HepG2 (cell line): ENCODE results near the gene TSNAXIP1. TPM values are rescaled to one million over a fixed set of nuclear protein-coding genes. Genes with fewer than 3 reads are reported as not detected.

Source experiments
- ADNP ChIP-seq: sonication (generic); formaldehyde crosslinking; IDR thresholded peaks from 2 replicates; pipeline ENCODE4 v1.4.0; 2020; ENCODE audit warnings: missing genetic modification reagents
- BCLAF1 ChIP-seq: fragments of 450-650 bp; IDR thresholded peaks from 2 replicates; pipeline ENCODE4 v1.6.1; 2017; ENCODE audit warnings: mild to moderate bottlenecking
- ELF4 ChIP-seq: sonication (generic); formaldehyde crosslinking; IDR thresholded peaks from 2 replicates; pipeline ENCODE4 v1.5.0; 2020; ENCODE audit warnings: missing genetic modification reagents, mild to moderate bottlenecking, moderate library complexity, borderline replicate concordance
- GABPB1 ChIP-seq: IDR thresholded peaks from 2 replicates; pipeline ENCODE4 v1.6.1; 2016; ENCODE audit warnings: mild to moderate bottlenecking, missing genetic modification reagents, moderate library complexity, missing compliant biosample characterization
- HNRNPUL1 ChIP-seq: fragments of 200-400 bp; formaldehyde crosslinking; IDR thresholded peaks from 2 replicates; pipeline ENCODE4 v1.6.1; 2017; ENCODE audit warnings: low read depth, mild to moderate bottlenecking, low read length, moderate library complexity
- KIAA2018 ChIP-seq: sonication (generic); formaldehyde crosslinking; IDR thresholded peaks from 2 replicates; pipeline ENCODE4 v1.5.0; 2020; ENCODE audit warnings: mild to moderate bottlenecking, missing genetic modification reagents, borderline replicate concordance
- KLF9 ChIP-seq: IDR thresholded peaks from 2 replicates; pipeline ENCODE4 v1.6.1; 2016; ENCODE audit warnings: low read depth
- REXO4 ChIP-seq: sonication (generic); formaldehyde crosslinking; IDR thresholded peaks from 2 replicates; pipeline ENCODE4 v1.8.0; 2022; ENCODE audit warnings: missing genetic modification reagents, mild to moderate bottlenecking, borderline replicate concordance
- THYN1 ChIP-seq: sonication (generic); formaldehyde crosslinking; IDR thresholded peaks from 2 replicates; pipeline ENCODE4 v1.8.1; 2023; ENCODE audit warnings: low read depth, mild to moderate bottlenecking, moderate library complexity, missing genetic modification reagents, borderline replicate concordance
- TP53 ChIP-seq: sonication (generic); formaldehyde crosslinking; conservative IDR thresholded peaks from 2 replicates; pipeline ENCODE4 v1.4.0; 2020; ENCODE audit warnings: missing genetic modification reagents
- ZFP36 ChIP-seq: fragments of 150-350 bp; IDR thresholded peaks from 2 replicates; pipeline ENCODE4 v1.6.1; 2018; ENCODE audit warnings: borderline replicate concordance, low read length, low read depth; ENCODE audit not compliant: partially characterized antibody
- ZIK1 ChIP-seq: sonication (generic); formaldehyde crosslinking; IDR thresholded peaks from 2 replicates; pipeline ENCODE4 v1.5.0; 2020; ENCODE audit warnings: mild to moderate bottlenecking, low read depth, missing genetic modification reagents, borderline replicate concordance
- ZNF256 ChIP-seq: sonication (generic); formaldehyde crosslinking; conservative IDR thresholded peaks from 2 replicates; pipeline ENCODE4 v1.4.0; 2020; ENCODE audit warnings: missing genetic modification reagents
- polyA plus RNA-seq, 8 experiments: library from polyadenylated mRNA; depleted of rRNA in 3 of 8; stranded (reverse) in 7 of 8; unstranded in 1 of 8; fragments of >200 nt; fragmentation: Illumina TruSeq in 4 of 8; extraction: Trizol in 4 of 8; gene quantifications; 2 replicates each; pipeline versions ENCODE4 v1.2.1 to v1.2.3, GENCODE V29; 2011 to 2016; ENCODE audit warnings: low read depth in 4 of 8, missing spikeins in 1 of 8, mixed read lengths in 1 of 8; ENCODE audit not compliant: insufficient read depth in 1 of 8
- total RNA-seq, 5 experiments: library from RNA; depleted of rRNA; stranded (reverse); fragments of >200 nt; fragmentation: Illumina TruSeq; extraction: Trizol; gene quantifications; 2 replicates each; pipeline ENCODE4 v1.2.3, GENCODE V29; 2016; ENCODE audit warnings: low read depth in 1 of 5
- TF ChIP-seq, protein P1 (sequence below): IDR thresholded peaks from 2 replicates; pipeline ENCODE4 v1.6.1; 2016
- TF ChIP-seq, protein P2 (sequence below): sonication (generic); formaldehyde crosslinking; IDR thresholded peaks from 2 replicates; pipeline ENCODE4 v1.5.0; 2020; ENCODE audit warnings: mild to moderate bottlenecking, low read depth, missing genetic modification reagents, borderline replicate concordance

The TSNAXIP1 gene
- total and polyA plus RNA-seq, 2 of the 13 experiments (the other 11 are each of a cell fraction or from before 2014, with no cell fraction given) = 0.37 to 0.86 TPM

- TF ChIP-seq KIAA2018 (CRISPR knock-in tag) (no peak), ELF4 (CRISPR knock-in tag) (0 out of 2 replicates have a peak, but pooled peaks have one; percentile 54), ADNP (CRISPR knock-in tag) (0 out of 2 replicates have a peak, but pooled peaks have one; percentile 11), HNRNPUL1 (no peak), KLF9 (CRISPR knock-in tag) (peak; percentile 52; the same call in 1 of the 2 replicates), THYN1 (CRISPR knock-in tag) (no peak), ZFP36 (no peak), GABPB1 (peak; percentile 99), REXO4 (CRISPR knock-in tag) (no peak), ZIK1 (CRISPR knock-in tag) (peak; percentile 93; the same call in 1 of the 2 replicates), TP53 (peak; percentile 62; the same call in 1 of the 2 replicates), ZNF256 (CRISPR knock-in tag) (peak; percentile 67; the same call in 1 of the 2 replicates), BCLAF1 (no peak)
- TF ChIP-seq, protein P1, sequence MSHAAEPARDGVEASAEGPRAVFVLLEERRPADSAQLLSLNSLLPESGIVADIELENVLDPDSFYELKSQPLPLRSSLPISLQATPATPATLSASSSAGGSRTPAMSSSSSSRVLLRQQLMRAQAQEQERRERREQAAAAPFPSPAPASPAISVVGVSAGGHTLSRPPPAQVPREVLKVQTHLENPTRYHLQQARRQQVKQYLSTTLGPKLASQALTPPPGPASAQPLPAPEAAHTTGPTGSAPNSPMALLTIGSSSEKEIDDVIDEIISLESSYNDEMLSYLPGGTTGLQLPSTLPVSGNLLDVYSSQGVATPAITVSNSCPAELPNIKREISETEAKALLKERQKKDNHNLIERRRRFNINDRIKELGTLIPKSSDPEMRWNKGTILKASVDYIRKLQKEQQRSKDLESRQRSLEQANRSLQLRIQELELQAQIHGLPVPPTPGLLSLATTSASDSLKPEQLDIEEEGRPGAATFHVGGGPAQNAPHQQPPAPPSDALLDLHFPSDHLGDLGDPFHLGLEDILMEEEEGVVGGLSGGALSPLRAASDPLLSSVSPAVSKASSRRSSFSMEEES = no peak
- TF ChIP-seq, protein P2, sequence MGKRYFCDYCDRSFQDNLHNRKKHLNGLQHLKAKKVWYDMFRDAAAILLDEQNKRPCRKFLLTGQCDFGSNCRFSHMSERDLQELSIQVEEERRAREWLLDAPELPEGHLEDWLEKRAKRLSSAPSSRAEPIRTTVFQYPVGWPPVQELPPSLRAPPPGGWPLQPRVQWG (CRISPR knock-in tag) = no peak
These were observed 66.1 kb downstream of the TSNAXIP1 start, which contains the start of gene EDC4 (continued) for GRCh38 chr16:67872631-67873434.
